ENCODE data around the gene CCL22.

CCL22 gene

GRCh38 chr16:57376313-57376818 lies 17.8 kb downstream of the CCL22 start:
- H3K4me3 ChIP-seq (ENCODE audit: low read length): no peak overlapping the region
- no peak for DNase-seq (ENCODE audit: low read depth)
- no peak for TF ChIP-seq CTCF (conservative IDR thresholded peaks at IDR 0.05; ENCODE audit: low read length)

GRCh38 chr16:57377080-57377841 lies 18.7 kb downstream of the CCL22 start:
- no peak overlapping the region for H3K4me3 ChIP-seq (ENCODE audit: low read length)
- no peak for TF ChIP-seq CTCF (conservative IDR thresholded peaks at IDR 0.05; ENCODE audit: low read length)
- no peak for DNase-seq (ENCODE audit: low read depth)

- no peak for TF ChIP-seq CTCF (conservative IDR thresholded peaks at IDR 0.05; ENCODE audit: low read length)
- no peak overlapping the region for H3K4me3 ChIP-seq (ENCODE audit: low read length)
- no peak for DNase-seq (ENCODE audit: low read depth)
These were observed 21.0 kb downstream of the CCL22 start for GRCh38 chr16:57379579-57379978.

- no peak overlapping the region for H3K4me3 ChIP-seq (ENCODE audit: low read length)
- TF ChIP-seq CTCF (conservative IDR thresholded peaks at IDR 0.05; ENCODE audit: low read length): no peak
- no peak for DNase-seq (ENCODE audit: low read depth)
These were observed 22.3 kb downstream of the CCL22 start for GRCh38 chr16:57380671-57381462.

- H3K4me3 ChIP-seq (ENCODE audit: low read length): no peak overlapping the region
- no peak for DNase-seq (ENCODE audit: low read depth)
- no peak for TF ChIP-seq CTCF (conservative IDR thresholded peaks at IDR 0.05; ENCODE audit: low read length)
These were observed 23.4 kb downstream of the CCL22 start for GRCh38 chr16:57381791-57382534.

GRCh38 chr16:57382535-57383275 lies 24.1 kb downstream of the CCL22 start:
- no peak overlapping the region for H3K4me3 ChIP-seq (ENCODE audit: low read length)
- DNase-seq (ENCODE audit: low read depth): no peak
- TF ChIP-seq CTCF (conservative IDR thresholded peaks at IDR 0.05; ENCODE audit: low read length): no peak
